ENCODE results near the gene NUCB1. TPM values are rescaled to one million over a fixed set of nuclear protein-coding genes. Genes with fewer than 3 reads are reported as not detected.

NUCB1 gene
- total RNA-seq, 2 donors from 2014 or later: 129 to 170 TPM

- intact Hi-C loops (cut with DNase I): no loop called here
- DNase-seq: no peak
- TF ChIP-seq POLR2A (IDR thresholded peaks at IDR 0.05): no peak
- TF ChIP-seq CTCF (IDR thresholded peaks at IDR 0.05): no peak
- H3K27me3 ChIP-seq: peaks cover 0 to 6% of the 10 kb centered on the region in 2 donors
- H3K27ac ChIP-seq: no peak overlapping the region
- peaks cover 13% of the 10 kb centered on the region for H3K4me1 ChIP-seq
- H3K4me3 ChIP-seq: no peak overlapping the region
- 92 to 95% methylated on average over 23 to 25 of the region's 25 CpGs for WGBS, 2 donors
- no peaks in the 10 kb centered on the region for H3K36me3 ChIP-seq (replicated peaks in 1 of 2; ENCODE audit: insufficient read depth in 1 of 2, low read depth in 2 of 2)
- no peak for ATAC-seq
- no peaks in the 10 kb centered on the region for H3K9me3 ChIP-seq
Measured at GRCh38 chr19:48935864-48936263, 35.8 kb downstream of the NUCB1 start.

- TF ChIP-seq POLR2A (IDR thresholded peaks at IDR 0.05): no peak
- TF ChIP-seq CTCF (IDR thresholded peaks at IDR 0.05): no peak
- Histone ChIP-seq H3K36me3 (replicated peaks in 1 of 2; ENCODE audit: insufficient read depth in 1 of 2, low read depth in 2 of 2) (no peaks in the 10 kb centered on the region), H3K9me3 (no peaks in the 10 kb centered on the region), H3K4me3 (no peak overlapping the region), H3K4me1 (peaks cover 9% of the 10 kb centered on the region), H3K27ac (no peak overlapping the region), H3K27me3 (peaks cover 0 to 6% of the 10 kb centered on the region in 2 donors)
- whole genome bisulfite sequencing, 2 donors: 87 to 89% methylated on average over 7 of the region's 7 CpGs
- intact Hi-C loops (cut with DNase I): no loop called here
- DNase-seq: no peak
- ATAC-seq: no peak
Measured at GRCh38 chr19:48938256-48938655, 38.1 kb downstream of the NUCB1 start.

DNA sequence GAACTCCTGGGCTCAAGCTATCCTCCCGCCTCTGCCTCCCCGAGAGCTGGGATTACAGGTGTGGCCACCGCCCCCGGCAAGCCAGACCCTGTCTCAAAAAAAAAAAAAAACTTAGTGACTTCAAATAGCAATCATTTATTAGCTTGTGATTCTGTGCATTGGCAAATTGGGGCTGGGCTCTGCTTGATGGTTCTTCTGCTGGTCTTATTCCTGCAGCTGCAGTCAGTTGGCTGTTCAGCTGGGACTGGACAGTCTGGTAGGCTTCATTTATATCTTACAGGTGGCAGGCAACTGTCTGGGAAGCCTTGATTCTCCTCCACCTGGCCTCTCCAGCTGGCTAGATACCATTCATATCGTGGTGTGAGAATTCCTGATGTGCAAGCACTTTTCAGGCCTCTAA lies 40.8 kb downstream of the NUCB1 start:
- intact Hi-C loops (cut with DNase I): no loop called here
- H3K4me1 ChIP-seq: no peaks in the 10 kb centered on the region
- ATAC-seq (no peak), DNase-seq (no peak)
- no peaks in the 10 kb centered on the region for H3K27me3 ChIP-seq
- TF ChIP-seq CTCF (IDR thresholded peaks at IDR 0.05) (no peak), POLR2A (IDR thresholded peaks at IDR 0.05) (no peak)
- 95 to 100% methylated on average over 4 to 5 of the region's 5 CpGs for WGBS, 2 donors
- H3K4me3 ChIP-seq: no peak overlapping the region
- no peaks in the 10 kb centered on the region for H3K36me3 ChIP-seq (replicated peaks in 1 of 2; ENCODE audit: insufficient read depth in 1 of 2, low read depth in 2 of 2)
- H3K9me3 ChIP-seq: no peaks in the 10 kb centered on the region
- H3K27ac ChIP-seq: no peak overlapping the region

- no peaks in the 10 kb centered on the region for H3K36me3 ChIP-seq (replicated peaks in 1 of 2; ENCODE audit: insufficient read depth in 1 of 2, low read depth in 2 of 2)
- TF ChIP-seq POLR2A (IDR thresholded peaks at IDR 0.05) (no peak), CTCF (IDR thresholded peaks at IDR 0.05) (no peak)
- no peak for DNase-seq
- H3K27me3 ChIP-seq: no peaks in the 10 kb centered on the region
- H3K4me3 ChIP-seq: no peak overlapping the region
- intact Hi-C loops (cut with DNase I): no loop called here
- no peaks in the 10 kb centered on the region for H3K9me3 ChIP-seq
- no peak for ATAC-seq
- no peaks in the 10 kb centered on the region for H3K4me1 ChIP-seq
- WGBS, 2 donors: 86 to 87% methylated on average over 6 of the region's 6 CpGs
- H3K27ac ChIP-seq: no peak overlapping the region
Measured at GRCh38 chr19:48943081-48943480, 43.0 kb downstream of the NUCB1 start.

DNA sequence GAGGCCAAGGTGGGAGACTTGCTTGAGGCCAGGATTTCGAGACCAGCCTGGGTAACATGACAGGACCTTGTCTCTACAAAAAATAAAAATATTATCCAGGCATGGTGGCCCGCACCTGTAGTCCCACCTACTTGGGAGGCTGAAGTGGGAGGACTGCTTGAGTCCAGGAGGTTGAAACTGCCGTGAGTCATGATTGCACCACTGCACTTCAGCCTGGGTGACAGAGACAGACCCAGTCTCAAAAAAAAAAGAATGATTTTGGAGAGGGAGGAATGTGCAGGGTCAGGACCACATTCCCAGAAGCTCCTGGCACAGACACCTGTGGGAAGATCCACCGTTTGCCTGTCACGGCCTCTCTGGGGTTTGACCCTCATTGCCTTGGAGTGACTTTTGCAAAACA lies 45.3 kb downstream of the NUCB1 start:
- Histone ChIP-seq H3K9me3 (no peaks in the 10 kb centered on the region), H3K36me3 (replicated peaks in 1 of 2; ENCODE audit: insufficient read depth in 1 of 2, low read depth in 2 of 2) (no peaks in the 10 kb centered on the region), H3K27me3 (no peaks in the 10 kb centered on the region), H3K4me3 (no peak overlapping the region), H3K27ac (no peak overlapping the region), H3K4me1 (no peaks in the 10 kb centered on the region)
- TF ChIP-seq CTCF (IDR thresholded peaks at IDR 0.05) (no peak), POLR2A (IDR thresholded peaks at IDR 0.05) (no peak)
- DNase-seq (no peak), ATAC-seq (no peak)
- 84 to 87% methylated on average over 5 of the region's 5 CpGs for WGBS, 2 donors
- intact Hi-C loops (cut with DNase I): no loop called here

All from body of pancreas (tissue), 4 donors.